CD4-positive, CD25-positive, alpha-beta regulatory T cell (primary cell): Measurements from ENCODE around the gene ZNF514. TPM values are rescaled to one million over a fixed set of nuclear protein-coding genes. Genes with fewer than 3 reads are reported as not detected.
"Not testable (repeated sequence)": the region's sequence is repeated elsewhere in the genome, so short reads cannot be mapped to it uniquely, and the experiment has no call there.

Experiments used
- ATAC-seq, 2 donors: fragments of 150-1000 bp; cut with Tn5 transposase; one replicate each; pipeline ENCODE4 v1.10.0; 2021; ENCODE audit warnings: low read depth in 2 of 2, moderate number of reproducible peaks in 2 of 2, moderate library complexity in 1 of 2
- DNase-seq, 3 donors: peaks; one replicate each; pipeline versions ENCODE4 v3.0.0 to v3.0.0-alpha.2; 2012 to 2022; ENCODE audit warnings: mixed read lengths in 1 of 3
- H3K27ac ChIP-seq: one replicate; pipeline ENCODE4 v1.7.0; 2013; ENCODE audit warnings: mild to moderate bottlenecking, low read length; ENCODE audit not compliant: insufficient read depth, poor library complexity, severe bottlenecking
- H3K27me3 ChIP-seq: one replicate; pipeline ENCODE4 v1.7.0; 2013; ENCODE audit warnings: low read length; ENCODE audit not compliant: control insufficient read depth, insufficient read depth
- H3K36me3 ChIP-seq: one replicate; pipeline ENCODE4 v1.7.0; 2013; ENCODE audit warnings: mild to moderate bottlenecking, low read length, moderate library complexity; ENCODE audit not compliant: control insufficient read depth, insufficient read depth
- H3K4me1 ChIP-seq: 2 replicates; pipeline ENCODE4 v1.7.0; 2013; ENCODE audit warnings: mild to moderate bottlenecking, low read length; ENCODE audit not compliant: insufficient read depth, control insufficient read depth, poor library complexity, severe bottlenecking
- H3K4me3 ChIP-seq: one replicate; pipeline ENCODE4 v1.7.0; 2013; ENCODE audit warnings: low read depth, mild to moderate bottlenecking, low read length, moderate library complexity
- H3K9me3 ChIP-seq, 2 experiments: 1 replicate in 1 of 2; 2 replicates in 1 of 2; pipeline ENCODE4 v1.7.0; 2013; ENCODE audit warnings: low read length in 2 of 2, mild to moderate bottlenecking in 1 of 2, moderate library complexity in 1 of 2; ENCODE audit not compliant: control insufficient read depth in 2 of 2
- H3K27ac Mint-ChIP-seq, 3 donors: one replicate each; pipeline ENCODE4 v1.8.0; 2020 to 2022; ENCODE audit warnings: mild to moderate bottlenecking in 3 of 3, mixed read lengths in 3 of 3, moderate library complexity in 2 of 3
- H3K27me3 Mint-ChIP-seq: one replicate; pipeline ENCODE4 v1.8.0; 2022; ENCODE audit warnings: mild to moderate bottlenecking, mixed read lengths
- H3K36me3 Mint-ChIP-seq: one replicate; pipeline ENCODE4 v1.8.0; 2020; ENCODE audit warnings: mixed read lengths
- H3K4me1 Mint-ChIP-seq, 4 donors: one replicate each; pipeline ENCODE4 v1.8.0; 2020 to 2022; ENCODE audit warnings: mixed read lengths in 4 of 4, mild to moderate bottlenecking in 1 of 4
- H3K4me3 Mint-ChIP-seq, 4 donors: one replicate each; pipeline ENCODE4 v1.8.0; 2020 to 2022; ENCODE audit warnings: mild to moderate bottlenecking in 4 of 4, mixed read lengths in 4 of 4, moderate library complexity in 3 of 4
- H3K9me3 Mint-ChIP-seq, 7 donors: one replicate each; pipeline ENCODE4 v1.8.0; 2020 to 2022; ENCODE audit warnings: mixed read lengths in 7 of 7, mild to moderate bottlenecking in 3 of 7, moderate library complexity in 2 of 7
- polyA plus RNA-seq, 4 donors: library from polyadenylated mRNA; unstranded; fragments of 300-500 nt; fragmentation: Illumina TruSeq; gene quantifications; one replicate each; pipeline ENCODE4 v1.2.3, GENCODE V29; 2021
- total RNA-seq: library from RNA; stranded (reverse); gene quantifications from one replicate; pipeline ENCODE4 v1.2.3, GENCODE V29; 2022

Gene ZNF514
- total and polyA plus RNA-seq, 5 donors from 2014 or later: 8.9 to 12.9 (median 11.4) TPM

- ATAC-seq (no peak), DNase-seq (no peak)
- Histone ChIP-seq H3K27ac (no peak overlapping the region), H3K36me3 (peaks cover 97% of the 10 kb centered on the region), H3K9me3 (no peaks in the 10 kb centered on the region), H3K4me1 (no peaks in the 10 kb centered on the region), H3K27me3 (no peaks in the 10 kb centered on the region), H3K4me3 (no peak overlapping the region)
- Mint-ChIP-seq H3K4me3 (no peak overlapping the region), H3K27ac (peak overlapping the region in 2 of 3 donors; percentile 52 to 71), H3K9me3 (no peaks in the 10 kb centered on the region), H3K36me3 (peaks cover 61% of the 10 kb centered on the region), H3K4me1 (peaks cover 2 to 11% (median 5%) of the 10 kb centered on the region in 4 donors), H3K27me3 (no peaks in the 10 kb centered on the region)
These were observed 53.6 kb downstream of the ZNF514 start for GRCh38 chr2:95106081-95106480.

DNA sequence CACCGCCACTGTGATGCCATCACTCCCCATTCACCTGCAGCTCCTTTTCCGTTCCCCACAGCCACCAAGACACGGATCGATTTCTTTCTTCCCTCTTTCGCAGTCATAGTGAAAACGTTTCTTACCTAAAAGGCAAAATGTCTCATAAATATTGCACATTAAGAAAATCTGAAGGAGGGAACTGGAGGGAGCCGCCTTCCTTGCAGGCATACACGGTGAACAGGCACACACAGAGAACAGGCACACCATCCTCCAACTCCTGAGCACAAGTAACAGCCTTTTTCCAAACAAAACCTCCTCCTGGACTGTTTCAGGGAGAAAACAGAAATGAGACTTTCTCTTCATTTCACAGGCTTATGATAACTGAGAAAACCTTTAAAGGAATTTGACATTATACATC is 55.0 kb downstream of the ZNF514 start:
- Histone ChIP-seq H3K4me1 (no peaks in the 10 kb centered on the region), H3K36me3 (peaks cover 97% of the 10 kb centered on the region), H3K27me3 (no peaks in the 10 kb centered on the region), H3K9me3 (no peaks in the 10 kb centered on the region), H3K27ac (no peak overlapping the region), H3K4me3 (no peak overlapping the region)
- H3K36me3 Mint-ChIP-seq: peaks cover 62% of the 10 kb centered on the region
- H3K27ac Mint-ChIP-seq: no peak overlapping the region
- no peaks in the 10 kb centered on the region for H3K27me3 Mint-ChIP-seq
- H3K4me3 Mint-ChIP-seq: no peak overlapping the region
- peaks cover 0 to 4% (median 0%) of the 10 kb centered on the region in 7 donors for H3K9me3 Mint-ChIP-seq
- H3K4me1 Mint-ChIP-seq: peaks cover 0 to 11% (median 1%) of the 10 kb centered on the region in 4 donors
- ATAC-seq (no peak), DNase-seq (no peak)

DNA sequence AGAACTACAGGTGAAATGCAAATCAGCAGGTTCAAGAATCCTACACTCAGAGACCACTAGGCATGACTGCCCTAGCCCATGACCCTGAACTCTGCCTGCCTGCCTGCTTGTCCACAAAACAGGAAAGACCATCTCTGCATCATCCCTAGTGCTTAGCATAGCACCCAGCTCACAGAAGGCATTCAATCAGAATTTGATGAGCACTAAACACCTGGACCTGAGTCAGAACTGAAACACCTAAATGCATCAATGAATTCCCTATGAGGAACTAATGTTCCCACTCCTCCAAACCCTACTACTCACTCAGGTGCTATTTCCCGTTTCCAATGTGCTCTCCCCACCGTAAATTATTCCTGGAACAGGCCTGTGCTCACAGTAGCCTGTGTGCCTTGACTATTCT is 59.7 kb downstream of the ZNF514 start:
- Mint-ChIP-seq H3K9me3 (peaks cover 0 to 6% (median 0%) of the 10 kb centered on the region in 7 donors), H3K27ac (peak overlapping the region in 1 of 3 donors; percentile 27)

DNA sequence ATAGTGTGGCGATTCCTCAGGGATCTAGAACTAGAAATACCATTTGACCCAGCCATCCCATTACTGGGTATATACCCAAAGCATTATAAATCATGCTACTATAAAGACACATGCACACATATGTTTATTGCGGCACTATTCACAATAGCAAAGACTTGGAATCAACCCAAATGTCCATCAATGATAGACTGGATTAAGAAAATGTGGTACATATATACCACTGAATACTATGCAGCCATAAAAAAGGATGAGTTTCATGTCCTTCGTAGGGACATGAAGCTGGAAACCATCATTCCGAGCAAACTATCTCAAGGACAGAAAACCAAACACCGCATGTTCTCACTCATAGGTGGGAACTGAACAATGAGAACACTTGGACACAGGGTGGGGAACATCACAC is 61.4 kb downstream of the ZNF514 start:
- not testable (repeated sequence) for DNase-seq, H3K27ac ChIP-seq, H3K9me3 ChIP-seq, H3K27me3 ChIP-seq, H3K27ac Mint-ChIP-seq, H3K4me3 Mint-ChIP-seq, H3K9me3 Mint-ChIP-seq, H3K4me3 ChIP-seq, H3K4me1 ChIP-seq, H3K27me3 Mint-ChIP-seq, ATAC-seq
- peaks cover 53% of the 10 kb centered on the region for H3K36me3 ChIP-seq
- Mint-ChIP-seq H3K4me1 (peaks cover 11 to 32% (median 22%) of the 10 kb centered on the region in 4 donors), H3K36me3 (peaks cover 67% of the 10 kb centered on the region)

More for the DNA sequence above, 59.7 kb downstream of the ZNF514 start:
- Mint-ChIP-seq H3K36me3 (peaks cover 61% of the 10 kb centered on the region), H3K4me1 (peaks cover 11 to 23% (median 17%) of the 10 kb centered on the region in 4 donors), H3K27me3 (no peaks in the 10 kb centered on the region), H3K4me3 (no peak overlapping the region)
- Histone ChIP-seq H3K36me3 (peaks cover 65% of the 10 kb centered on the region), H3K4me1 (no peaks in the 10 kb centered on the region), H3K9me3 (no peaks in the 10 kb centered on the region), H3K27ac (no peak overlapping the region), H3K4me3 (no peak overlapping the region), H3K27me3 (no peaks in the 10 kb centered on the region)
- ATAC-seq (no peak), DNase-seq (no peak)

Other genes starting within 250 kb of the ZNF514 start
- 130 TPM for gene MAL, start 134.1 kb downstream of the ZNF514 start, total RNA-seq
- 100 to 1,000 TPM; 173 to 263 (median 213) TPM for gene MAL, start 134.1 kb downstream of the ZNF514 start, polyA plus RNA-seq
- gene MRPS5, start 38.0 kb downstream of the ZNF514 start, total RNA-seq: 31.2 TPM
- gene MRPS5, start 38.0 kb downstream of the ZNF514 start, polyA plus RNA-seq: 10 to 100 TPM; 36.6 to 46.4 (median 43.0) TPM
- gene ZNF2, start 6.0 kb upstream of the ZNF514 start, total RNA-seq: 1.8 TPM
- gene ZNF2, start 6.0 kb upstream of the ZNF514 start, polyA plus RNA-seq: 1 to 10 TPM; 2.4 to 4.6 (median 3.6) TPM
- 2.0 TPM for gene ZNF892, start 47.7 kb upstream of the ZNF514 start, total RNA-seq
- gene ZNF892, start 47.7 kb upstream of the ZNF514 start, polyA plus RNA-seq: 1 to 10 TPM in 1 of 4 donors, under 1 TPM in 3; 0.11 to 1.1 (median 0.61) TPM
- 0.47 TPM for gene PROM2, start 114.6 kb upstream of the ZNF514 start, total RNA-seq
- gene PROM2, start 114.6 kb upstream of the ZNF514 start, polyA plus RNA-seq: not detected
- gene KCNIP3, start 137.5 kb upstream of the ZNF514 start, total RNA-seq: not detected
- not detected for gene KCNIP3, start 137.5 kb upstream of the ZNF514 start, polyA plus RNA-seq
- 24.1 TPM for gene FAHD2A, start 242.9 kb upstream of the ZNF514 start, total RNA-seq
- 10 to 100 TPM in 3 of 4 donors, 1 to 10 TPM in 1; 9.1 to 23.6 (median 15.0) TPM for gene FAHD2A, start 242.9 kb upstream of the ZNF514 start, polyA plus RNA-seq